ENCODE results near the gene GNPTAB.

- TF ChIP-seq CTCF (IDR thresholded peaks at IDR 0.05; ENCODE audit: borderline replicate concordance, extremely low read depth, low read length, poor library complexity, severe bottlenecking) (no peak), EZH2 (IDR thresholded peaks at IDR 0.05; ENCODE audit: borderline replicate concordance, low read depth, low read length, severe bottlenecking) (no peak)
Observed at GRCh38 chr12:101806265-101806664, 24.5 kb downstream of the GNPTAB start.
